DOHH2 (cell line): ENCODE results near the gene SIGLEC12.

Source experiments
- CTCF ChIP-seq: fragments of 200-600 bp; sonication (generic); IDR thresholded peaks from one replicate; pipeline ENCODE4 v1.5.1; 2014; ENCODE audit warnings: antibody characterized with exemption, mild to moderate bottlenecking, low read depth, low read length; ENCODE audit not compliant: poor library complexity, severe bottlenecking
- EZH2phosphoT487 ChIP-seq: fragments of 200-600 bp; sonication (generic); IDR thresholded peaks from 2 replicates; pipeline ENCODE4 v1.6.1; 2017; ENCODE audit warnings: borderline replicate concordance, mild to moderate bottlenecking, antibody characterized with exemption, low read length, moderate library complexity, mixed read lengths

DNA sequence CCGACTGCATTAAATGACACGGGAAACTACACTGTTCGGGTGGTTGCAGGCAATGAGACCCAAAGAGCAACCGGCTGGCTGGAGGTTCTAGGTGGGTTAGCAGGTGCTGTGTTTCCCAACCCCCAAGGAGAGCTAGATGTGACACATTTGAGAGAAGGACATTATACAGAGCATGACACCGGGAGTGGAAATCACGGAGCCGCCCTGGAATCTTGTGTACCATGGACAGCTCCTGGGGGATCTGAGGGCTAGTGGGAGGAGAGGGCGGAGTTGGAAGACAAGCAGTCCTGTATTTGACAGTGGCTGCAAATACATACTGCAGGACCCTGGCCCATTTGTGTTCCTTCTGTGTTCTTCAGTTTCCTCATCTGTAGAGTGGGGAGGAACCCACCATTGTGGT lies 21.0 kb downstream of the SIGLEC12 start:
- TF ChIP-seq CTCF (no peak), EZH2phosphoT487 (no peak)
